ENCODE data around the gene OR6B3. TPM values are rescaled to one million over a fixed set of nuclear protein-coding genes. Genes with fewer than 3 reads are reported as not detected.
A peak's percentile ranks its signal among the peaks of the same experiment; 100 is the strongest.

OR6B3 gene
- not detected for polyA plus RNA-seq (2013, experiment 1 of 2)
- polyA plus RNA-seq (2013, experiment 2 of 2) = not detected

GRCh38 chr2:240053173-240054155 lies at the start of gene OR6B3:
Gene OR6B3, minus strand, starts transcription at chr2:240053521.
- no peak within 1 kb of the TSS for H3K4ac ChIP-seq (ENCODE audit: low read depth, low read length)
- no peaks in the 10 kb centered on the region for H3K36me3 ChIP-seq (ENCODE audit: control insufficient read depth, insufficient read depth, low read length)
- no peak within 1 kb of the TSS for H3K4me3 ChIP-seq (ENCODE audit: low read length)
- no peak within 1 kb of the TSS for H4K5ac ChIP-seq (ENCODE audit: low read length)
- no peak within 1 kb of the TSS for H3K9ac ChIP-seq (ENCODE audit: low read length)
- no peak within 1 kb of the TSS for H2BK15ac ChIP-seq (replicated peaks; ENCODE audit: low read depth)
- H3K27ac ChIP-seq (ENCODE audit: low read depth, low read length) = no peak within 1 kb of the TSS
- H3K4me2 ChIP-seq (ENCODE audit: low read length) = no peak within 1 kb of the TSS
- no peaks in the 10 kb centered on the region for H3K79me1 ChIP-seq (ENCODE audit: low read length)
- no peak within 1 kb of the TSS for H3K56ac ChIP-seq (ENCODE audit: low read length)
- H4K8ac ChIP-seq (ENCODE audit: low read depth, low read length) = no peak within 1 kb of the TSS
- H2BK5ac ChIP-seq (ENCODE audit: low read length) = no peak within 1 kb of the TSS
- H2BK120ac ChIP-seq (ENCODE audit: low read depth, low read length) = no peak within 1 kb of the TSS
- no peaks in the 10 kb centered on the region for H3K27me3 ChIP-seq (ENCODE audit: insufficient read depth, low read length, poor library complexity)
- no peak within 1 kb of the TSS for H2AK5ac ChIP-seq (ENCODE audit: low read length)
- WGBS (ENCODE audit: extremely low coverage, insufficient coverage, low lambda C conversion rate) = no CpG with 5 or more reads among the region's 28 CpGs
- DNase-seq = no peak
- H3K23ac ChIP-seq (ENCODE audit: low read length) = no peak within 1 kb of the TSS
- H3K79me2 ChIP-seq (ENCODE audit: control insufficient read depth, insufficient read depth, low read length) = no peaks in the 10 kb centered on the region
- no peak within 1 kb of the TSS for H3K18ac ChIP-seq (ENCODE audit: low read length)
- H3K4me1 ChIP-seq (ENCODE audit: control insufficient read depth, low read depth, low read length) = no peaks in the 10 kb centered on the region

- H2BK120ac ChIP-seq (ENCODE audit: low read depth, low read length) = no peak overlapping the region
- WGBS (ENCODE audit: extremely low coverage, insufficient coverage, low lambda C conversion rate) = no CpG with 5 or more reads among the region's 2 CpGs
- no peaks in the 10 kb centered on the region for H3K27me3 ChIP-seq (ENCODE audit: insufficient read depth, low read length, poor library complexity)
- H3K23ac ChIP-seq (ENCODE audit: low read length) = no peak overlapping the region
- no peak overlapping the region for H4K5ac ChIP-seq (ENCODE audit: low read length)
- no peak overlapping the region for H3K4ac ChIP-seq (ENCODE audit: low read depth, low read length)
- H3K18ac ChIP-seq (ENCODE audit: low read length) = no peak overlapping the region
- no peak overlapping the region for H3K4me2 ChIP-seq (ENCODE audit: low read length)
- no peak overlapping the region for H2AK5ac ChIP-seq (ENCODE audit: low read length)
- H4K8ac ChIP-seq (ENCODE audit: low read depth, low read length) = no peak overlapping the region
- DNase-seq = no peak
- no peak overlapping the region for H2BK15ac ChIP-seq (replicated peaks; ENCODE audit: low read depth)
- peaks cover 2% of the 10 kb centered on the region for H3K4me1 ChIP-seq (ENCODE audit: control insufficient read depth, low read depth, low read length)
- H3K27ac ChIP-seq (ENCODE audit: low read depth, low read length) = no peak overlapping the region
- H3K4me3 ChIP-seq (ENCODE audit: low read length) = no peak overlapping the region
- no peak overlapping the region for H3K56ac ChIP-seq (ENCODE audit: low read length)
- no peaks in the 10 kb centered on the region for H3K79me2 ChIP-seq (ENCODE audit: control insufficient read depth, insufficient read depth, low read length)
- no peak overlapping the region for H2BK5ac ChIP-seq (ENCODE audit: low read length)
- H3K36me3 ChIP-seq (ENCODE audit: control insufficient read depth, insufficient read depth, low read length) = no peaks in the 10 kb centered on the region
- H3K79me1 ChIP-seq (ENCODE audit: low read length) = no peaks in the 10 kb centered on the region
- no peak overlapping the region for H3K9ac ChIP-seq (ENCODE audit: low read length)
Observed at GRCh38 chr2:240098349-240098748, 45.0 kb upstream of the OR6B3 start.

- Histone ChIP-seq H4K8ac (ENCODE audit: low read depth, low read length) (no peak overlapping the region), H2BK5ac (ENCODE audit: low read length) (no peak overlapping the region), H3K9ac (ENCODE audit: low read length) (peak overlapping the region; percentile 36), H3K4ac (ENCODE audit: low read depth, low read length) (no peak overlapping the region), H3K79me2 (ENCODE audit: control insufficient read depth, insufficient read depth, low read length) (no peaks in the 10 kb centered on the region), H4K5ac (ENCODE audit: low read length) (no peak overlapping the region), H3K18ac (ENCODE audit: low read length) (no peak overlapping the region), H2BK120ac (ENCODE audit: low read depth, low read length) (no peak overlapping the region), H3K27me3 (ENCODE audit: insufficient read depth, low read length, poor library complexity) (no peaks in the 10 kb centered on the region), H3K56ac (ENCODE audit: low read length) (peak overlapping the region; percentile 73), H3K4me2 (ENCODE audit: low read length) (peak overlapping the region; percentile 51), H3K23ac (ENCODE audit: low read length) (no peak overlapping the region), H2BK15ac (replicated peaks; ENCODE audit: low read depth) (no peak overlapping the region), H3K27ac (ENCODE audit: low read depth, low read length) (no peak overlapping the region), H3K36me3 (ENCODE audit: control insufficient read depth, insufficient read depth, low read length) (no peaks in the 10 kb centered on the region), H3K79me1 (ENCODE audit: low read length) (no peaks in the 10 kb centered on the region), H3K4me1 (ENCODE audit: control insufficient read depth, low read depth, low read length) (peaks cover 2% of the 10 kb centered on the region), H2AK5ac (ENCODE audit: low read length) (no peak overlapping the region), H3K4me3 (ENCODE audit: low read length) (no peak overlapping the region)
- no CpG with 5 or more reads among the region's 43 CpGs for WGBS (ENCODE audit: extremely low coverage, insufficient coverage, low lambda C conversion rate)
- DNase-seq = peak; percentile 53
Observed at GRCh38 chr2:240095556-240096523, 42.5 kb upstream of the OR6B3 start.

GRCh38 chr2:240089306-240089705 lies 36.0 kb upstream of the OR6B3 start:
- no peak overlapping the region for H3K56ac ChIP-seq (ENCODE audit: low read length)
- H3K4me3 ChIP-seq (ENCODE audit: low read length) = no peak overlapping the region
- no peak overlapping the region for H3K23ac ChIP-seq (ENCODE audit: low read length)
- no peak overlapping the region for H2BK5ac ChIP-seq (ENCODE audit: low read length)
- H3K4me2 ChIP-seq (ENCODE audit: low read length) = no peak overlapping the region
- no peaks in the 10 kb centered on the region for H3K36me3 ChIP-seq (ENCODE audit: control insufficient read depth, insufficient read depth, low read length)
- no peak overlapping the region for H3K9ac ChIP-seq (ENCODE audit: low read length)
- no peak overlapping the region for H3K4ac ChIP-seq (ENCODE audit: low read depth, low read length)
- no peak overlapping the region for H2AK5ac ChIP-seq (ENCODE audit: low read length)
- no peak overlapping the region for H4K5ac ChIP-seq (ENCODE audit: low read length)
- no peaks in the 10 kb centered on the region for H3K27me3 ChIP-seq (ENCODE audit: insufficient read depth, low read length, poor library complexity)
- WGBS (ENCODE audit: extremely low coverage, insufficient coverage, low lambda C conversion rate) = no CpG with 5 or more reads among the region's 5 CpGs
- DNase-seq = peak; percentile 87
- H3K27ac ChIP-seq (ENCODE audit: low read depth, low read length) = peak overlapping the region; percentile 43
- no peaks in the 10 kb centered on the region for H3K79me1 ChIP-seq (ENCODE audit: low read length)
- H2BK15ac ChIP-seq (replicated peaks; ENCODE audit: low read depth) = no peak overlapping the region
- H3K18ac ChIP-seq (ENCODE audit: low read length) = no peak overlapping the region
- no peaks in the 10 kb centered on the region for H3K79me2 ChIP-seq (ENCODE audit: control insufficient read depth, insufficient read depth, low read length)
- H4K8ac ChIP-seq (ENCODE audit: low read depth, low read length) = no peak overlapping the region
- peaks cover 3% of the 10 kb centered on the region for H3K4me1 ChIP-seq (ENCODE audit: control insufficient read depth, low read depth, low read length)
- no peak overlapping the region for H2BK120ac ChIP-seq (ENCODE audit: low read depth, low read length)

GRCh38 chr2:240086563-240086962 lies 33.2 kb upstream of the OR6B3 start:
- H2AK5ac ChIP-seq (ENCODE audit: low read length) = no peak overlapping the region
- no peak overlapping the region for H4K5ac ChIP-seq (ENCODE audit: low read length)
- H3K27ac ChIP-seq (ENCODE audit: low read depth, low read length) = no peak overlapping the region
- H3K4ac ChIP-seq (ENCODE audit: low read depth, low read length) = no peak overlapping the region
- H3K27me3 ChIP-seq (ENCODE audit: insufficient read depth, low read length, poor library complexity) = no peaks in the 10 kb centered on the region
- H3K18ac ChIP-seq (ENCODE audit: low read length) = no peak overlapping the region
- H3K4me3 ChIP-seq (ENCODE audit: low read length) = no peak overlapping the region
- H3K36me3 ChIP-seq (ENCODE audit: control insufficient read depth, insufficient read depth, low read length) = no peaks in the 10 kb centered on the region
- H3K9ac ChIP-seq (ENCODE audit: low read length) = no peak overlapping the region
- no peak overlapping the region for H3K4me2 ChIP-seq (ENCODE audit: low read length)
- H2BK15ac ChIP-seq (replicated peaks; ENCODE audit: low read depth) = no peak overlapping the region
- no peak overlapping the region for H2BK5ac ChIP-seq (ENCODE audit: low read length)
- H3K56ac ChIP-seq (ENCODE audit: low read length) = no peak overlapping the region
- H4K8ac ChIP-seq (ENCODE audit: low read depth, low read length) = no peak overlapping the region
- H3K4me1 ChIP-seq (ENCODE audit: control insufficient read depth, low read depth, low read length) = peaks cover 3% of the 10 kb centered on the region
- no peaks in the 10 kb centered on the region for H3K79me2 ChIP-seq (ENCODE audit: control insufficient read depth, insufficient read depth, low read length)
- no peak overlapping the region for H2BK120ac ChIP-seq (ENCODE audit: low read depth, low read length)
- H3K79me1 ChIP-seq (ENCODE audit: low read length) = no peaks in the 10 kb centered on the region
- no peak for DNase-seq
- no peak overlapping the region for H3K23ac ChIP-seq (ENCODE audit: low read length)

Data from mesendoderm (in vitro differentiated cells).